Measurements from ENCODE around the gene LCN6. TPM values are rescaled to one million over a fixed set of nuclear protein-coding genes. Genes with fewer than 3 reads are reported as not detected.

Gene LCN6
- total and polyA plus RNA-seq, 2 of the 13 experiments (the other 11 are each of a cell fraction or from before 2014, with no cell fraction given): not detected

- no peak overlapping the region for H3K9ac ChIP-seq (ENCODE audit: insufficient read depth, low read depth, low read length)
- DNase-seq (ENCODE audit: low spot score): no peak
- POLR2A ChIA-PET: no interaction called here
- no peak overlapping the region for H3K4me2 ChIP-seq (ENCODE audit: low read depth, low read length)
- H4K20me1 ChIP-seq (ENCODE audit: insufficient read depth, low read length): no peaks in the 10 kb centered on the region
- H3K79me2 ChIP-seq (ENCODE audit: insufficient read depth, low read length): no peaks in the 10 kb centered on the region
- no peak overlapping the region for H3K4me3 ChIP-seq (replicated peaks in 1 of 3; ENCODE audit: insufficient read depth in 1 of 3, low read depth in 2 of 3, low read length in 3 of 3)
- 77% methylated on average over 12 of the region's 12 CpGs for WGBS (ENCODE audit: low lambda C conversion rate)
- in situ Hi-C loops (cut with HindIII; ENCODE audit: extremely low pct_ligation_motif_present, low pct_unique_long_range_greater_than_20kb) (loop anchor here (10.0 kb wide), 1 partner anchor 270 kb away; the partner anchor contains the start of gene NPDC1), intact Hi-C loops (cut with micrococcal nuclease; ENCODE audit: unreplicated experiment) (no loop called here)
- CTCF ChIA-PET (ENCODE audit: low intra/inter-chr PET ratio, low total read pairs): no interaction called here
- FAIRE-seq: no peak
- H3K4me1 ChIP-seq (ENCODE audit: insufficient read depth, low read length): peaks cover 32% of the 10 kb centered on the region
- BruUV-seq (replicated peaks): no TSS peak
- no peaks in the 10 kb centered on the region for H3K27me3 ChIP-seq (ENCODE audit: control insufficient read depth in 1 of 2, insufficient read depth in 2 of 2, low read length in 2 of 2)
- no peaks in the 10 kb centered on the region for H3K36me3 ChIP-seq (replicated peaks in 1 of 2; ENCODE audit: control insufficient read depth in 1 of 2, insufficient read depth in 2 of 2, low read length in 2 of 2)
- no peak for ATAC-seq
- TF ChIP-seq, protein P1, sequence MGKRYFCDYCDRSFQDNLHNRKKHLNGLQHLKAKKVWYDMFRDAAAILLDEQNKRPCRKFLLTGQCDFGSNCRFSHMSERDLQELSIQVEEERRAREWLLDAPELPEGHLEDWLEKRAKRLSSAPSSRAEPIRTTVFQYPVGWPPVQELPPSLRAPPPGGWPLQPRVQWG (CRISPR knock-in tag; IDR thresholded peaks at IDR 0.05; ENCODE audit: borderline replicate concordance, low read depth): no peak
- TF ChIP-seq ZNF12 (CRISPR knock-in tag; IDR thresholded peaks at IDR 0.05): peak; percentile 99
- H2AFZ ChIP-seq (ENCODE audit: low read length): no peak overlapping the region
- H3K9me3 ChIP-seq (ENCODE audit: low read length): peaks cover 6% of the 10 kb centered on the region; the same call in 1 of the 2 replicates
- no peak overlapping the region for H3K27ac ChIP-seq (ENCODE audit: extremely low read length, insufficient read depth, low read length)
Observed at GRCh38 chr9:136774416-136775045, 26.2 kb upstream of the LCN6 start.

GRCh38 chr9:136773386-136774044 is 25.2 kb upstream of the LCN6 start:
- in situ Hi-C loops (cut with HindIII; ENCODE audit: extremely low pct_ligation_motif_present, low pct_unique_long_range_greater_than_20kb): loop anchor here (10.0 kb wide), 1 partner anchor 271 kb away; the partner anchor contains the start of gene NPDC1
- TF ChIP-seq CBX5 (CRISPR knock-in tag; IDR thresholded peaks at IDR 0.05; ENCODE audit: borderline replicate concordance) (no peak), ZNF280B (CRISPR knock-in tag; IDR thresholded peaks at IDR 0.05; ENCODE audit: borderline replicate concordance) (0 out of 2 replicates have a peak, but pooled peaks have one; percentile 42), THAP11 (CRISPR knock-in tag; IDR thresholded peaks at IDR 0.05) (peak; percentile 98), YY1 (IDR thresholded peaks at IDR 0.05; ENCODE audit: insufficient read depth, insufficient replicate concordance, low read depth, low read length) (peak; percentile 73), THAP8 (CRISPR knock-in tag; IDR thresholded peaks at IDR 0.05; ENCODE audit: borderline replicate concordance) (no peak), YEATS4 (CRISPR knock-in tag; IDR thresholded peaks at IDR 0.05; ENCODE audit: borderline replicate concordance) (no peak)
- TF ChIP-seq, protein P2, sequence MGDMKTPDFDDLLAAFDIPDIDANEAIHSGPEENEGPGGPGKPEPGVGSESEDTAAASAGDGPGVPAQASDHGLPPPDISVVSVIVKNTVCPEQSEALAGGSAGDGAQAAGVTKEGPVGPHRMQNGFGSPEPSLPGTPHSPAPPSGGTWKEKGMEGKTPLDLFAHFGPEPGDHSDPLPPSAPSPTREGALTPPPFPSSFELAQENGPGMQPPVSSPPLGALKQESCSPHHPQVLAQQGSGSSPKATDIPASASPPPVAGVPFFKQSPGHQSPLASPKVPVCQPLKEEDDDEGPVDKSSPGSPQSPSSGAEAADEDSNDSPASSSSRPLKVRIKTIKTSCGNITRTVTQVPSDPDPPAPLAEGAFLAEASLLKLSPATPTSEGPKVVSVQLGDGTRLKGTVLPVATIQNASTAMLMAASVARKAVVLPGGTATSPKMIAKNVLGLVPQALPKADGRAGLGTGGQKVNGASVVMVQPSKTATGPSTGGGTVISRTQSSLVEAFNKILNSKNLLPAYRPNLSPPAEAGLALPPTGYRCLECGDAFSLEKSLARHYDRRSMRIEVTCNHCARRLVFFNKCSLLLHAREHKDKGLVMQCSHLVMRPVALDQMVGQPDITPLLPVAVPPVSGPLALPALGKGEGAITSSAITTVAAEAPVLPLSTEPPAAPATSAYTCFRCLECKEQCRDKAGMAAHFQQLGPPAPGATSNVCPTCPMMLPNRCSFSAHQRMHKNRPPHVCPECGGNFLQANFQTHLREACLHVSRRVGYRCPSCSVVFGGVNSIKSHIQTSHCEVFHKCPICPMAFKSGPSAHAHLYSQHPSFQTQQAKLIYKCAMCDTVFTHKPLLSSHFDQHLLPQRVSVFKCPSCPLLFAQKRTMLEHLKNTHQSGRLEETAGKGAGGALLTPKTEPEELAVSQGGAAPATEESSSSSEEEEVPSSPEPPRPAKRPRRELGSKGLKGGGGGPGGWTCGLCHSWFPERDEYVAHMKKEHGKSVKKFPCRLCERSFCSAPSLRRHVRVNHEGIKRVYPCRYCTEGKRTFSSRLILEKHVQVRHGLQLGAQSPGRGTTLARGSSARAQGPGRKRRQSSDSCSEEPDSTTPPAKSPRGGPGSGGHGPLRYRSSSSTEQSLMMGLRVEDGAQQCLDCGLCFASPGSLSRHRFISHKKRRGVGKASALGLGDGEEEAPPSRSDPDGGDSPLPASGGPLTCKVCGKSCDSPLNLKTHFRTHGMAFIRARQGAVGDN (CRISPR knock-in tag; IDR thresholded peaks at IDR 0.05): peak; percentile 40

More at GRCh38 chr9:136773386-136774044, 25.2 kb upstream of the LCN6 start:
- H3K36me3 ChIP-seq (replicated peaks in 1 of 2; ENCODE audit: control insufficient read depth in 1 of 2, insufficient read depth in 2 of 2, low read length in 2 of 2): no peaks in the 10 kb centered on the region
- ATAC-seq: peak; percentile 73
- BruUV-seq (replicated peaks): no TSS peak
- ChIA-PET CTCF (ENCODE audit: low intra/inter-chr PET ratio, low total read pairs) (no interaction called here), POLR2A (no interaction called here)
- H3K4me3 ChIP-seq (replicated peaks in 1 of 3; ENCODE audit: insufficient read depth in 1 of 3, low read depth in 2 of 3, low read length in 3 of 3): no peak overlapping the region
- H3K4me2 ChIP-seq (ENCODE audit: low read depth, low read length): peak overlapping the region; percentile 21; the same call in 1 of the 2 replicates
- H3K4me1 ChIP-seq (ENCODE audit: insufficient read depth, low read length): peaks cover 28% of the 10 kb centered on the region
- WGBS (ENCODE audit: low lambda C conversion rate): 53% methylated on average over 7 of the region's 7 CpGs
- no peaks in the 10 kb centered on the region for H4K20me1 ChIP-seq (ENCODE audit: insufficient read depth, low read length)
- peak; percentile 28 for FAIRE-seq
- DNase-seq (ENCODE audit: low spot score): peak; percentile 41
- intact Hi-C loops (cut with micrococcal nuclease; ENCODE audit: unreplicated experiment): no loop called here
- H3K9me3 ChIP-seq (ENCODE audit: low read length): peaks cover 6% of the 10 kb centered on the region; the same call in 1 of the 2 replicates
- H3K27me3 ChIP-seq (ENCODE audit: control insufficient read depth in 1 of 2, insufficient read depth in 2 of 2, low read length in 2 of 2): no peaks in the 10 kb centered on the region
- H3K79me2 ChIP-seq (ENCODE audit: insufficient read depth, low read length): no peaks in the 10 kb centered on the region
- no peak overlapping the region for H3K27ac ChIP-seq (ENCODE audit: extremely low read length, insufficient read depth, low read length)
- H3K9ac ChIP-seq (ENCODE audit: insufficient read depth, low read depth, low read length): no peak overlapping the region
- no peak overlapping the region for H2AFZ ChIP-seq (ENCODE audit: low read length)
